NCI-H1436 treated with DMSO at 0.1 percent for 48 hours (cell line): ENCODE data around the gene RET.

ENCODE experiments used
- DNase-seq: peaks from one replicate; lab custom pipeline; 2025; lab: John Stamatoyannopoulos, UW

RET gene

DNA sequence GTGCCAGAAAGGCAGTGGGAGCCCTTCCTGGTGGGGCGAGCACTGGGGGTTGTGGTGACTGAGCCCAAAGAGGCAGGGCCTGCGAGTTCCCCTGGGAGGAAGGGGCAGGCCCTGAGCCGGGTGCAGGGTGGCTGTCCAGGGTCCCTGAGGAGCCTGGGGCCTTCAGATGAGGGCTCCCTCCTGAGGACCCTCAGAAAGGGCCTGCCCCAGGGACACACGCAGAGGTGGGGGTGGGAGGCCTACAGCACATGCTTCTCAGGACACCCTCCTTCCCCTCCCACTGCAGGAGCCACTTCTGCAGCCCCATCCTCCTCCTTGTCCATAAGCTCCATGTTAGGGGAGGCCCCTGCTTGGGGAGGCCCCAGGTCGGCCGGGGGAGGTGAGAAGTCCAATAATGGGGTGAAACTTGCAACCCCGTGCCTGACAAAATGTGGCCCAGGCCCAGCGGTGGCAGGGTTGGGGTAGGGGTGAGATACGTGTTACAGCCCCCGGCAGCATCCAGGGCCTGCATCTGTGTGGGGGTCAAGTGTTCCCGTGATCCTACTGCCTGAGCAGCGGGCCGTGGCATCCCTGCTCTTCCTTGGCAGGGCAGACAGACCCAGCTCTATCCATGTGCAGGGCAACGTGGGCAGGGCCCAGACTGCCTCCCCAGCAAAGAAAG is 31.8 kb upstream of the RET start:
- no peak for DNase-seq

DNA sequence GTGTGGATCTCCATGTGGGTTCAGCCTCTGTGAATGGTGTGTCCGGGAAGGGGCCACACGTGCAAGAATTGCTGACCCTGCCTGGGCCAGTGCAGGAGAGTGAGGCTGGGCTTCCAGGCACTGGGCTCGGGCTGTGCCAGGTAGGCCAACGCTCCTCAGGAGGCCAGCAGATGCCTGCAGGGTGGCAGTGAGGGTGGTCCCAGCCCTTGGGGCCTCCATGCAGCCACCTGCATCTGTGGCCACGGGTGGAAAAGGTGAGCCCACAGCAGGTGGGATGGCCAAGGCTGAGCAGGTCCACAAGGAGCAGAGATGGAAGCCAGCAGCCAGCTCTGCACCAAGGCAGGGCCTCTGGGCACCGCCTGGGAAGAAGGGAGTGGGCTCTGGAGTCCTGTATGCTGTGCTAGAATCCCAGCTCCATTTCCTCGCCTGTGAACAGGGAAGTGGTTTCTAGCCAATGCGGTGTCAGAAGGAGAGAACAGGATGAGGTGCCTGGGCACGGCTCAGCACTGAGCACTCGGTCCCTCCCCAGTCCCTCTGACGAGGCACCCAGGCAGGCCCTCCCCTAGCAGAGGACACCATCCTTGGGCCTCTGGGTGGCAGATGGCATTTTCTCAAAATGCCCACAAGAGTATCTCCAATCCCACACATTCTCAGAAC is 31.1 kb upstream of the RET start:
- no peak for DNase-seq

DNA sequence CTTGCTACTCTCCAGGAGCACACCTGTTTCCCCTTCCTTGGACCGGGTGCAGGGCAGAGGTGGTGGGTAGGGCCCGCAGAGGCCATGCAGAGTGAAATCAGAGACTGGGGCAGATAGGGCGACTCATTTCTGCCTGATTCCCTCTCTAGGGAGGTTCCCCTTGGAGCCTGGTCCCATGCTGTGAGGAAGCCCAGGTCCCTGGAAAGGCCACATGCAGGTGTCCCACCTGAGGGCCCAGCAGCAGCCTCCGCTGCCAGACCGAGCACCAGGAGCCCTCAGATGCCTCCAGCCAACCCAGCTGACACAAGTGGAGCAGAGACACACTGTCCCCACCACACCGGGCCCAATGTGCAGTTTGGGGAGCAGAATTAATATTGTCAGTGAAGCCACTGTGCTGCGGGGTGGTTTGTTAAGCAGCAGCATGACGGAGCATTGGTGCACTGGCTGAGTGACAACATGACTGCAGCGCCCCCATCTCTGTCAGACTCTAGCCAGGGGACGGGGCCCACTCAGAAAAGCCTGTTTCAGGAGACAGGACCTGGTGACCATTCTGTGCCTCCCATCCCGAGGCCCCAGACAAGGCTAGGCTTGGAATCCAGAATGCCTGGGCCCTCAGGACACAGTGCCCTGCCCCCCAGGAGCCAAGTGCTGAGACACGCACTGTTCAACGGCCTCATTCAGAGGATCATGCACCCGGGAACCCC is 30.4 kb upstream of the RET start:
- no peak for DNase-seq

DNA sequence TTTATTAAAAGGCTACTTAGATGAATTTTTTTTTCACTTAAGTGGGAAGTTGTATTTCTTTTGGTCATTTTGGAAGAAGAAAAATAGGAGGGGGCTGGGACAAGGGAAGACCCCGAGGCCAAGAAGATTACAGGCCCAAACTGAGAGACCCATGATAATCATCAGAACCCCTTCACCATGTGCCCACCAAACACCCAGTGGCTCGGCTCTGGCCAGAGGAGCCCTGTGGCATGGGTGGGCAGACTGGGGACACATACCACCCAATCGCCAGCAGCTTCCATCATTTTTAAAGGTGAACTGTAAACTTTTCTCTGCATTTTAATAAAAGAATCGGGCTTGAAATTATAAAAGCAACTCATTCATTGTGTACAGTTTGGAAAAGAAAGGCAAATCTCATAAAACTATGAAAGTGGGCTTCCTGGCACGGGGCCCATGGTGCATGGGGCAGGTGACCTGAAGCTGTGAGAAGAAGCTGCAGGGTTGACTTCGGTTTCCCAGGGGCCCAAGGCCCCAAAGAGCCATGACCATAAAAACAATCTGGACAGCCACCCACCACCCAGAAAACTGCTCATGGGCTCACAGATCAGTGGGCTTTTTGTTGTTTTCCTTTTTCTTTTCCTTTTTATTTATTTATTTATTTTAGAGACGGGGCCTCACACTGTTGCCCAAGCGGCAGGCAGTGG is 29.4 kb upstream of the RET start:
- DNase-seq, result no peak

DNA sequence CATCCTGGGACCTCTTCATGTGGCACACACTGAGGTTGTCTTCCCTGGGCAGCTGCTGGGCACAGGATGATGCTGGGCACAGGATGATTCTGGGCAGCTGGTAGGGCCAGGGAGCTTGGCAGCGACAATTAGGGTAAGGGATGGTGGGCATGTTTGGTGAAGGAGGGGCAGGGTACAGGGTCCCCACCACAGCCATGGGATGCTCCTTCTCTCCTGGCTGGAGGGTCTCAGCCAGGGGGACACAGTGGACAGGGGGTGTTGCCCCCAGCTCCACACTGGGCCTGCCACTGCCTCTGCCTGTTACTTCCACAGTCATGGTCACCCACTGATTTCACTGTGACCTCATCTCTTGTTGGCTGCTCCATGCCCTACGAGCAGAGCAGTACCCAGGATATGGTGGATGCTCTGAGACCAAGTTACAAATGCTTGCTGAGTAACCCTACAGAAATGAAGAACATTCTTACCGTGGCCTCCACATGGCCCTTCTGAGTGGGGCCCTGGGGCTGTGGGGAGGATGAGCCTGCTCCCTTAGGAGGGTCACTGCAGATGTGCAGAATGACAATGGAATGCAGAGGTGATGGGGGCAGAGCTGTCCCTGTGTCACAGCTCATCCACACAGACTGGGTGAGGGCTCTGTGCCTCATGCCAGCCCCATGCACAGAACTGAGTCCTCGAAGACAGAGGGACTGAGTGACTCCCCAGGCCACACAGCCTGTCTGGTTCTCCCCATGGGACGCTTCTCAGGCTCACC is 28.4 kb upstream of the RET start:
- DNase-seq, result no peak

DNA sequence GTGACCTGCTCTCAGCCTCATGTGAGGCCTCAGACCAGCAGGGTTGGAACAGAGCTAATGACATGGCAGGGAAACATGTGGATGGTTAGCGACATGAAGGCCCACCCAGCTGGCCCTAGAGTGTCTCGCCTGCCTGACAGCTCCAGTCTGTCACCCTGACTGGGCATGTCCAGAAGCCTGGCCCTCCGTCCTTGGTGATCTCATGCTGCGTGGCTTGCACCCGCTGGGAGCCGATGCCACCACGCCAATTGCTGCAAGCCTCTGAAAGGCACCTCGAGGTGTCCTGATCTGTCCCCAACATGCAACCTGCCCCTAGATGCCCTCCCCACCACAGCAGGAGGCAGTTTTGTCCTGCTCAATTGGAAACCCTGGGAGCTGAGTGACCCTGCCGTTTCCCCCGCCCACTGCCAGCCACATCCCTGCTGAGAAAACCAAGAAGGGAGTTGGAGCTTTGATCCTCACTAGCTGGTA is 27.8 kb upstream of the RET start:
- DNase-seq, result no peak

DNA sequence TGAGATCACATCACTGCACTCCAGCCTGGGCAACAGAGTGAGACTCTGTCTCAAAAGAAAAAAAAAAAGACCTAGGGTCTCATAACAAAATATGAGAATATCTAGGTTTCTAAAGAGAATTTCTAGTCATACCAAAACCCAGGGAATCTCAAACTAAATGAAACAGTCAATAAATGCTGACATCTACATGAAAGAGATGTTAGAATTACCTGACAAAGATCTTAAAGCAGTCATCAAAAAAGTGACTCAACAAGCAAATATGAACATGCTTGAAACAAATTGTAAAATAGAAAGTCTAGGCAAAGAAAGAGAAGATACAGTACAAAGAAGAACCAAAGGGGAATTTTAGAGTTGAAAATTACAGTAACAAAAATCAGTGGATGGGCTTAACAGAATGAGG is 26.9 kb upstream of the RET start:
- DNase-seq, result no peak

DNA sequence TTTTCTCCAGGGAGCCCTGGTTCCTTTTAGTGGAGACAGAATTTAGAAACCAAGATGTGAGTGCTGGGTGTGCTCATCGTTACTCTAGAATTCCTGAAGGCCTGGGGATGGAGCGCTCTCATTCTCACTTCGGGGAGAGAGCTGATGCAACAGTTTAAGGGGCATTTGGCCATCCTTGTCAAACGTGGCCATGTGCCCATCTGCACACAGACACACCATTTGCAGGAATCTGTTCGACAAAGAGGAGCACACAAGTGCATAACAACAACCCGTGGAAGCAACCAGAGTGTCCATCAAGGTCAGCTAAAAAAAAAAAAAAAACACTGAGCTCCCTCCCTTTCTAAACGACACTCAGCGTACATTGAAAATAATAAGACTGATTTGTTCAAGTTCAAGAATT is 23.0 kb upstream of the RET start:
- no peak for DNase-seq

DNA sequence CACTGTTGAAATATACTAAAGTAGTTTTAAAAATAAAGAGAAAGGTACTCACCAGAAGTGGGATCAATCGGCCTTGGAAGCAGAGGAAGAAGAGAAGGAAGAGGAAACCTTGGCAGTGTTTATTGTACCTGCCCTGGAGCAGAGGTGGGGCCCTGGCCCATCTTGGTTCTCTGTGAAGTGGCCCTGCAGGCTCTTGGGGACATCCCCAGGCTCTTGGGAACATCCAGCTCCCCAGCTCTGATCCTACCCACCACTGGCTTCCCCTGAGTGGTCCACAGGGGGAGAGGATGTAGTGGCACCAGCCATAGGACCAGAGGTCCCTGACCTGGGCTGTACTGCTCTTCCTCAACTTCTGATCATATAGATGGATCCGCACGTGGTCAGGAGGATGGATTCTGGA is 22.3 kb upstream of the RET start:
- no peak for DNase-seq

DNA sequence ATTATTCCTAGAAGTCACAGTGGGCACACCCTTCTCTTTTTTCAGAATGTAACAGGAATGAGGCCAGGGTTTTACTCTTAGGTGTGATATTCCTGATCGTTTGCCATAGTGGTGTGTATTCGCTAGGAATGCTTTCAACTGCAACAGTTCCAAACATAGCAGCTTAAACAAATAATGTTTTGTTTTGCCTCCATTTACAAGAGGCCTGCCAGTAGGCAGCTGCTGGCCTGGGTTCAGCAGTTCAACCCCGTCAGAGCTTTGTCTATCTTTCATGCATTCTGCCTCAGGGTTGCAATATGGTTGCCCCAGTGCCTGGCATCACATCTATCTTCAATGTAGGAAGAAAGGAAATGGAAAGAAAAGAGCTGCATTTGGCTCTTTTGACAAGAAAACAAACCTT is 21.7 kb upstream of the RET start:
- no peak for DNase-seq

DNA sequence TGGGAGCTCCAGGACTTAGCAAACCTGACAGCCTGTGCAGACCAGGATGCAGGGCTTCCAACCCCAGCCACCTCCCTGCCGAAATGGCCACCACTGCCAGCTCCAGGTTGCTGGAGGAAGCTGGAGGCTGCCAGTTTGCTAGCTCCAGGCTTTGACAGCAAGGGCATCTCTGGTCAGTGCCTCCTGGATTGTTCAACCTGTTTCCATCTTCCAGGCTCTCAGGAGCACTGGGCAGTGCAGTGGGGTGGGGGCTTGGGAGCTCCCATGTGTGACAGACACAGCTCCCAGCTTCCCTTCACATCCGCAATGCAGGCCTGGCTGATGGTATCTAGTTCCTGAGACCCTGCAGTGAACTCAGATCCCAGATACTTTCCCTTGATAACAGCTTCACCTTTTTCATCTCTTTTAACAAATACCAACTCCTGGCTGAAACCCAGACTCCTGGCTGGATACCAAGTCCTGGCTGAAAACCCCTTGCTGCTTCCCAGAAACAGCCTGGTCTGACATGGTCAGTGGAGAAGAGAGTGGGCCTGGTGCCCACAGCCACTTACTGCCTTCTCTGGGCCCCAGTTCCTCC is 20.8 kb upstream of the RET start:
- no peak for DNase-seq

DNA sequence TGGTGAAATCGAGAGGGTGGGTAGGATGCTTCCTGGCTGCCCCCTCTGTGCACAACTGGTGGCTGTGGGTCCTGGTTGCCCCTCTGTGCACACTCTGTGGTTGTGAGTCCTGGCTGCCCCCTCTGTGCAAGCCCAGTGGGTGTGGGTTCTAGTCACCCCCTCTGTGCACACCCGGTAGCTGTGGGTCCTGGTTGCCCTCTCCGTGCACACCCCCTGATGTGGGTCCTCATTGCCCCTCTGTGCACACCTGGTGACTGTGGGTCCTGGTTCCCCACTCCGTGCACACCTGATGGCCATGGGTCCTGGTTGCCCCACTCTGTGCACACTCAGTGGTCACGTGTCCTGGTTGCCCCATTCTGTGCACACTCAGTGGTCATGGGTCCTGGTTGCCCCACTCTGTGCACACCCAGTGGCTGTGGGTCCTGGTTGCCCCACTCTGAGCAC is 20.3 kb upstream of the RET start:
- DNase-seq, result no peak

DNA sequence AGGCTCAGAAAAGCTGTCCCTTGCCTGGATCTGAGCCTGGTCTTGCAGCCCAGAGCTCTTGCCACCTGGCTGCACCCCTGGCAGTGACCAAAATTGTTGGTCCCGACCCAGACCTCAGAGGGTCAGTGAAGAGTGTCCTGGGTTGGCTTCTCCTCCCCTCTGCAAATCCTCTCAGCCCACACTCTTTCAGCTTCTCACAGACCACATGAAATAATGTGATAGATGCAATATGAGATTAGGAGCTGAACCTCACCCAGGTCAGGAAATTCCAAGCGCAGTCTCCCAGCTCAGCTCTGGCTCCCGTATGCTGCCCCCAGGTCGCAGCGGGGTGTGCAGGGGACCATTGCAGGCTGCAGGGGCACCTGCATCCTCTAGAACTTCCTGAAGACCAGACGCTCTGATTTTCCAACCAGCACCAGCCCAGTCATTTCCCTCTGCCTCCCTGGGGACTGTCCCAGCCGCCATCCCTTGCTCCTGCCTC is 19.6 kb upstream of the RET start:
- DNase-seq, result no peak

DNA sequence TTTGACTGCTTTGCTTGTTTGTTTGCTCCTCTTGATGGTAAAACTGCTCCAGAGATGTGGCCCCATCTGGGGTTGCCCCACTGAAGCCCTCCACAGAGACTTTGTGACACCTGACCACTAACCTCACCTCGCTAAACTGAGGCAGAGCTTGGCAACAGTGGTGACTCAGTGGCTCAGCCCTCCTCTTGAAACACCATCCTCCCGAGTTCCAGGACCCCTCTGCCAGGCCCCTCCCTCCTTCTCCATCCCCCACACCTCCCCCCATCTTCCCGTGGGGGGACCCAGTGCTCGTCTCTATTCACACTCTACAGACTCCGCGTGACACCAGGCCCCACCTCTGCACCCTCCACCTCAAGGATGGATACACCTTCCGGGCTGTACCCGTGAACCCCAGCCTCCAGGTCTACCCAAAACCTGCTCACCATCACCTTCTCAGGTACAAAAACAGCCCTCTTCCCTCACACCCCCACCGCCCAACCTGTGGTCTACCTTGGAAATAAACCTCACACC is 19.0 kb upstream of the RET start:
- no peak for DNase-seq

DNA sequence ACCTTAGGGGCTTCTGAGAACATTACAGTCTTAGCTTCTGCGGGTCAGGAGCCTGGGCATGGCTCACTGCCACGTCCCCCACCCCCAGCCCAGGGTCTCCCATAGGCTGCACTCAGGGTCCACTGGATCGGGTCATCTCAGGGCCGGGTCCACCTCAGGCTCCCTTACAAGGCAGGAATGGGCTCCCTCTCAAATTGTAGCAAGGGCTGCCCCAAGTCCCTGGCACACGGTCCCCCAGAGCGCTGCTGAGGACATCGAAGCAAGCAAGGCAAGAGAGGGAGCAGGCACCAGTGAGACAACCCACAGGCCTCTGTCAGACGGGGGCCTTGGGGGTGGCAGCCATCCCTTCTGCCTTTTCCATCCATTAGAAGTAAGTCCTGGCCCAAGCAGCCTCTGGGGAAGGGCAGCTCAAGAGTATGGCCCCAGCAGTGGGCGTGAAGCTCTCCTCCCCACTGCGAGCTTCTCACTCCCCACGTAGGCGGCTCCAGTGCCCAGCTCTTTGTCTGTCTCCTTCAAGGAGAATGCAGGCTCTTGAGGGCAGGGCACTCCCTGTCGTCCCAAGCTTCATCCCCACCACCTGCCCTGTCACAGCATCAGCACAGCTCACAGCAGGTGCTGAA is 18.0 kb upstream of the RET start:
- no peak for DNase-seq

DNA sequence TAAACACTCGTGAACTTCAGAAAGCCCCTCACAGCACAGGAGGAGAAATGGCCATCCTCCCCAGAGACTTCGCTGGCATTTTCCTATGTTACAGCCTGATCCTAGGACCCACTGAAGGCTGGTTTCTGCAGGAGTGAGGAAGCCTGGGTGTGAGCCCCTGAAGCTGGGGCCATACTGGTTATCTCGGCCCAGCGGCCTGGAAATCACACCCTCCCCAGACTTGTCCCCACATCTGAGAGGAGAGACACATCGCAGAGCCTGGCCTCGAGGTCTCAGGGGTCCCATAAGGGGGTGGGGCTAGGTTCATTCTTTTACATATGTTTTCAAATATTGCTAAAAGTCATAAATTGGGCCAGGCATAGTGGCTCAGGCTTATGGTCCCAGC is 17.5 kb upstream of the RET start:
- no peak for DNase-seq

DNA sequence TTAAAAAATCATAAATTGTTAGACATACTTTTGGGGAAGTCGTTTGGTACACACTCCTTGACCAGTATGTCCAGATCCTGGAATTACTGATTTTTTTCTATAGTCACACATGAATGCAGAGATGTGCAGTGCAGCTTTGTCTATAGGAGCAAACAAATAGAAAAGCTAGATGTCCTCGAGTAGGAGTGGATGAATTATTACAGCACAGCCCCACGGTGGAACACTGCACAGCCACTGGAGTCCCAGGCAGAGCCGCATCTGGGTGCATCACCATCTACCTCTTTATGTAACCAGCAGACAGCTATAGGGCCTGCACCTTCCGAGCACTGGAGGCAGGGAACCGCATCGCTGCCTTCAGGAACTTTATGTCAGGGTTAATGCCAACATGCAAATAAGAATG is 17.0 kb upstream of the RET start:
- DNase-seq, result no peak

DNA sequence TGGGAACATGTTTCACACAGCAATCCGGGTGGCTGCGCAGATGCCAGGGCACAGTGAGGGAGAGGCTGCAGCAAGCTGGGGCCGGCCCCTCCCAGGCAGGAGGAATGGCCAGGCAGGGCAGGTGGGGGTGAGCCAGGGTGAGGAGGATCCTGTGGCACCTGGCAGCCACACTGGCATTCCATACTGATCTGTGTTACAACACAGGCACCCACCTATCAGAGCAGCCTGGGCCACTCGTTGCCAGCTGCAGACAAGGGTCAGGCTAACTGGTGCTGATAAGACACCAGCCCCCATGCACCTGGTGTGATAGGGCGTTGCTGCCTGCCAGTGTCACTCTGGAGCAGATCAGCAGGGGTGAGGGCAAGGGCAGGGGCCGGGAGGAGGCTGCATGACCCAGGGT is 16.6 kb upstream of the RET start:
- DNase-seq, result no peak

DNA sequence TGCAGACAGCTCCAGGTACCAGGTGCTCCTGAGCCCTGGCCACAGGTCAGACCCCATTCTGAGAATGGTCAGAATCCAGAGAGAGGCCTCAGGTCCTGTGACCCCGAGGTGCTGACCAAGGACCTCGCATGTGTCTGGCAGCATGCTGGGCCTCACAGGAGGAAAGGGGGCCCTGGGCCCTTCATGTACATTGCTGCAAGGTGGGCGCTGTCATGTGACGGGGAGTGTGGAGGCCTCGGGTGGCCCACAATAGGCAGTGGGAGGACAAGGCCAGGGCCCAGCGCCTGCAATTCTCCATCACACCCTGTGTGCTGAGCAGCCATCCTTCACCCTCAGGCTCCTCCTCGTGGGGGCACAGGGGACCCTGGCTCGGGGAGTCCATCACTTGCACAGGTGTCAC is 15.5 kb upstream of the RET start:
- DNase-seq, result no peak

DNA sequence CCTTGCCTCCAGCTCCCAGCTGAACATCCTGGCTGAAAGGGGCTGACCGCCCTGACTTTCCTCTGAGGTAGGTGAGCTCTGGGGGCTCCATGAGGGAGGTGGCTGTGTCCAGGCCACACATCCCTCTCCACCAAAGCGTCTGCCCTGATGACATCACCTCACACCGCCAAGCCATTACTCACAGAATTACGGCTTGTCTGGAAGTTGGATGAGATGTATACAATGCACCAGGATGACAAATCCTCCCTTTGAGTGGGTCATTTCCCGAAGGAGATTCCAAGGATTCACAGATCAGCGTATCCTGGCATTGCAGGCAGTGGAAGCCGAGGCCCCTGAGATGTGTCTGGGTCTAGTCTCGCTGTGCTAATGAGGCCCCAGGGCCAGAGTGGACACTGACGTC is 15.1 kb upstream of the RET start:
- no peak for DNase-seq
